CD8-positive, alpha-beta memory T cell (primary cell): ENCODE measurements around the gene FASTK. TPM values are rescaled to one million over a fixed set of nuclear protein-coding genes. Genes with fewer than 3 reads are reported as not detected.

ENCODE experiments used
- CTCF ChIA-PET: fragments of 350-600 bp; sonication (Branson Sonifier 250); formaldehyde crosslinking; loops from one replicate; lab custom pipeline; 2021; ENCODE audit warnings: antibody characterized with exemption; lab: Charles Lee
- POLR2A ChIA-PET: fragments of 350-600 bp; sonication (Branson Sonifier 250); formaldehyde crosslinking; loops from one replicate; lab custom pipeline; 2021; ENCODE audit warnings: antibody characterized with exemption; lab: Charles Lee
- DNase-seq, 5 donors: peaks; one replicate each; pipeline versions ENCODE4 v3.0.0 to v3.0.0-alpha.2; 2020 to 2022; ENCODE audit warnings: mixed read lengths in 1 of 5
- H3K27ac ChIP-seq: one replicate; pipeline ENCODE4 v1.7.0; 2013; ENCODE audit warnings: low read depth, mild to moderate bottlenecking, low read length, moderate library complexity
- H3K27me3 ChIP-seq: 2 replicates; pipeline ENCODE4 v1.7.0; 2013; ENCODE audit warnings: low read length, mild to moderate bottlenecking; ENCODE audit not compliant: insufficient read depth, poor library complexity, severe bottlenecking
- H3K36me3 ChIP-seq: 2 replicates; pipeline ENCODE4 v1.7.0; 2013; ENCODE audit warnings: mild to moderate bottlenecking, low read length, moderate library complexity; ENCODE audit not compliant: insufficient read depth
- H3K4me1 ChIP-seq: 2 replicates; pipeline ENCODE4 v1.7.0; 2013; ENCODE audit warnings: mild to moderate bottlenecking, low read length, moderate library complexity; ENCODE audit not compliant: insufficient read depth
- H3K4me3 ChIP-seq: 2 replicates; pipeline ENCODE4 v1.7.0; 2013; ENCODE audit warnings: mild to moderate bottlenecking, low read length
- H3K9me3 ChIP-seq: 2 replicates; pipeline ENCODE4 v1.7.0; 2013; ENCODE audit warnings: mild to moderate bottlenecking, low read length
- H3K27ac Mint-ChIP-seq, 8 donors: one replicate each; pipeline ENCODE4 v1.8.0; 2020 to 2021; ENCODE audit warnings: mixed read lengths in 8 of 8, mild to moderate bottlenecking in 6 of 8, inconsistent platforms in 3 of 8, moderate library complexity in 3 of 8
- H3K27me3 Mint-ChIP-seq, 2 donors: one replicate each; pipeline ENCODE4 v1.8.0; 2020 to 2021; ENCODE audit warnings: mixed read lengths in 2 of 2, mild to moderate bottlenecking in 1 of 2, moderate library complexity in 1 of 2
- H3K36me3 Mint-ChIP-seq, 3 donors: one replicate each; pipeline ENCODE4 v1.8.0; 2020 to 2021; ENCODE audit warnings: mixed read lengths in 3 of 3, inconsistent platforms in 1 of 3, mild to moderate bottlenecking in 1 of 3
- H3K4me1 Mint-ChIP-seq, 3 donors: one replicate each; pipeline ENCODE4 v1.8.0; 2020 to 2021; ENCODE audit warnings: mixed read lengths in 3 of 3, inconsistent platforms in 1 of 3, mild to moderate bottlenecking in 1 of 3
- H3K4me3 Mint-ChIP-seq, 7 donors: one replicate each; pipeline ENCODE4 v1.8.0; 2020 to 2021; ENCODE audit warnings: mixed read lengths in 7 of 7, mild to moderate bottlenecking in 6 of 7, moderate library complexity in 4 of 7, inconsistent platforms in 2 of 7
- H3K9me3 Mint-ChIP-seq, 5 donors: one replicate each; pipeline ENCODE4 v1.8.0; 2020 to 2022; ENCODE audit warnings: mixed read lengths in 5 of 5, mild to moderate bottlenecking in 3 of 5, moderate library complexity in 2 of 5, inconsistent platforms in 1 of 5
- polyA plus RNA-seq: library from polyadenylated mRNA; unstranded; fragments of 300-500 nt; fragmentation: Illumina TruSeq; gene quantifications from one replicate; pipeline ENCODE4 v1.2.3, GENCODE V29; 2021
- total RNA-seq, 2 experiments: library from RNA; stranded (reverse); gene quantifications; one replicate each; pipeline ENCODE4 v1.2.3, GENCODE V29; 2021

The FASTK gene
- total RNA-seq (10 to 100 TPM; 83.1 to 88.8 TPM), polyA plus RNA-seq (52.0 TPM)

DNA sequence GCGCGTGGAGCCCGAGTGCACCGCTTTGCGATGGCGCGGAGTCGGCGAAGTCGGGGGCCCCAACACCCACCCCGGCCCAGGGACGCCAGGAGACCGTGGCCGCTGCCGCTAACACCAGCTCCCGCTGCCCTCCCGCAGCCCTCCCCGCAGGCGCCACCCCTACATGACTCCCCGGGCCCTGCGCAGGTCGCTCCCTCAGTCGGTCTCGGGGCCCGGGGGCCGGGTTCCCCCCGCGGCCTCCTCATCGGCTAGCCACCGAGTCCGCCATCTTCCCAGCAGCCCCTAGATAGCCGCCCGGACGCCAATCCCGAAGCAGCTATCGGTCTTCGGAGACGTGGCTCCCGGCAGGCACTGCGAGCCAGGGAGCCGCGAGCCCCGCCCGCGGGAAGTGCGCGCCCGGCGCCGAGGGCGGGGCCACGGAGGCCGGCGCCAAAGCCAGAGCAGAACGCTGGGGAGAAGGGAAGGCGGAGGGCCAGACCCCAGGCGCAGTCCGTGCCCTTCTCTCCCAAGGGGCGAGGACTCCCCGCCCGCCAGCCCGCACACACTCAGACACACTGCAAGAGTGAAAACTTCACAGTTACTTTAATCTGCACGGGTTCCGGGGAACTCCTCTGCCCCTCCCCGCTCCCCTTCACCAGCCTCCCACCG, at the start of gene FASTK:
Gene FASTK (minus strand): TSS at position 288 of the 648 bp plus-strand sequence. CDS start 43 bp downstream, at position 245.
- Histone ChIP-seq H3K27me3 (no peaks in the 10 kb centered on the region), H3K27ac (peak within 1 kb of the TSS; percentile 89), H3K36me3 (no peaks in the 10 kb centered on the region), H3K4me1 (peaks cover 48% of the 10 kb centered on the region), H3K4me3 (peak within 1 kb of the TSS; percentile 92), H3K9me3 (no peaks in the 10 kb centered on the region)
- ChIA-PET POLR2A (interaction anchor here (0.6 to 1.4 kb wide), 8 partner anchors 9 to 67 kb away, joined by 3 to 10 read pairs (median 3); partner anchors contain the start of gene CDK5), CTCF (interaction anchor here (0.9 to 1.4 kb wide), 5 partner anchors 10 to 30 kb away, joined by 3 to 7 read pairs (median 3); no protein-coding TSS in a partner anchor)
- peak within 1 kb of the TSS; percentile 83 to 96 (median 87) for H3K4me3 Mint-ChIP-seq
- peaks cover 0 to 8% of the 10 kb centered on the region in 2 donors for H3K27me3 Mint-ChIP-seq
- peaks cover 29 to 66% (median 40%) of the 10 kb centered on the region in 3 donors for H3K4me1 Mint-ChIP-seq
- peak; percentile 83 to 93 (median 89) for DNase-seq
- H3K27ac Mint-ChIP-seq, result peak within 1 kb of the TSS; percentile 81 to 97 (median 92)
- H3K9me3 Mint-ChIP-seq, result no peaks in the 10 kb centered on the region
- peaks cover 0 to 33% (median 0%) of the 10 kb centered on the region in 3 donors for H3K36me3 Mint-ChIP-seq

DNA sequence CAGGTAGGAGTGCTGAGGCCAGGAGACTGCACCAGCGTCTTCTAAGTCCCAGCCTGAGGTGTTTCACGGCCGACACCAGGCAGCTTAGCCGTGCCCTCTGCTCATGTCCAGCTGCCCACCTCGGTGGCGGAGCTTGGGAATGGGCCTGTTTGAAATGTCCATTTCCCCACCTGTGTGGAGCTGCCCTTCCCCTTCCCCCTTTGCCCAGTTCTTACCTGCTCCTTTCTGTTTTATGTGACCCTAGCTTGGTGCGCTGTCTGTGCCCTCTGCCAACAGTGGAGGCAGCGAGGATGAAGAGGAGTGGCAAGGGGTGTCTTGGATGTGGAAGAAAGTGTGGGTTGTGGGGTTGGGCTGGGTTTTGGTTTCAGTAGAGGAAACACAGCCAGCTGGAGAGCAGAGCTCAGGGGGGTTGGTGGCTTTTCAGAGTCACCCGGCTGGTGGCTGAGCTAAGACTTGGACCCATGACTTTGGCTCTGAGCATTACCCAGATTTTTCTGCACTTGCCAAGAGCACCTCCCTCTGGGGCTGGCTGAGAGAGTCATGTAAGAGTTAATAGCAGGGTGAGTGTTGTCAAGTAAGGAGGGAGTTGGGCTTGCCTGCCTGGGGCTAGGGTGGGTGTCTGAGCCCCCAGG, 49.5 kb upstream of the FASTK start:
- no peak overlapping the region for H3K27ac ChIP-seq
- peak overlapping the region in 1 of 8 donors; percentile 73 for H3K27ac Mint-ChIP-seq
- no peaks in the 10 kb centered on the region for H3K9me3 Mint-ChIP-seq
- peaks cover 0 to 45% (median 6%) of the 10 kb centered on the region in 3 donors for H3K36me3 Mint-ChIP-seq
- H3K4me3 Mint-ChIP-seq, result no peak overlapping the region
- H3K27me3 ChIP-seq, result no peaks in the 10 kb centered on the region
- no peaks in the 10 kb centered on the region for H3K9me3 ChIP-seq
- ChIA-PET CTCF (interaction anchor here (1.1 kb wide), 2 partner anchors 19 to 232 kb away, joined by 4 read pairs; no protein-coding TSS in a partner anchor), POLR2A (no interaction called here)
- H3K4me3 ChIP-seq, result no peak overlapping the region
- no peaks in the 10 kb centered on the region for H3K4me1 Mint-ChIP-seq
- DNase-seq, result no peak
- H3K4me1 ChIP-seq, result no peaks in the 10 kb centered on the region
- no peaks in the 10 kb centered on the region for H3K27me3 Mint-ChIP-seq
- no peaks in the 10 kb centered on the region for H3K36me3 ChIP-seq

DNA sequence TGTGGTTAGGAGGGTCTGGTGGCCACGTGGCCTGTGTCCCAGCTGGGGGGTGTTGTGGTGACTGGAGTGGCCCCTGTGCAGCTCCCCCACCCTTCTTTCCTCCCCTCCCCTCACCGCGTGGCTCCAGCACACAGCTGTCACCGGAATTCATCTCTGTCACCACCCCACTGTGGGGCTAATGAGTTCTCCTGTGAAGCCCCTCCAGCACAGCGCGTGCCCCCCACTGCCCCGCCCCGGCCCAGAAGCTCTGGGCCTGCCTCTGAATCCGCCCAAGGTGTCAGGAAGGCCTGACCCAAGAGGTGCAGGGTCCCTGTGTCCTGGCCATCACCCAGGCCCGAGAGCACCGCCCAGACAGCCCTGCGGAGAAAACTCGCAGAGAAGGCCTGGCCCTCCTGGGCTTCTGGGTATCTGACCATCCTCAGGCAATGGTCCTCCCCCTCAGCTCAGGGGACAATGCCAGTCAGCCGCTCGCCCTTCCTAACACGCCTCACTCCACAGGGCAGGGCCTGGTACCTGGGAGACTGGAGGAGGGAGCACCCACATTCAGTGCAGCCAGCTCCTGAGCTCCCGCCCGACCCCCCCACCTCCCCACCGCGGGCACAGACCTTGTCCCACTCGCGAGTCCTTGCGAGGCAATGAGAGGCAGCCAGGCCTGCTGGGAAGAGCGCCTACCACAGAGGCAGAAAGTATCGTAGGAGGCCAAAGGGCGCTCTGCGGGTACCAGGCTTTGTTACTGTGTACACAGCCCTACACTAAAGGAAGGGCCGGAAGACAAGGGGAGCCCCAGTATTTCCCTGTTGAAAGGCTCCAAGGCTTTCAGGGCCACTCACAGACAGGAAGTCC, 48.7 kb upstream of the FASTK start:
- no peaks in the 10 kb centered on the region for H3K27me3 Mint-ChIP-seq
- DNase-seq, result no peak
- no peaks in the 10 kb centered on the region for H3K9me3 Mint-ChIP-seq
- no peak overlapping the region for H3K4me3 Mint-ChIP-seq
- no peaks in the 10 kb centered on the region for H3K9me3 ChIP-seq
- peaks cover 4% of the 10 kb centered on the region for H3K36me3 ChIP-seq
- H3K4me1 ChIP-seq, result no peaks in the 10 kb centered on the region
- H3K27ac ChIP-seq, result no peak overlapping the region
- no peak overlapping the region for H3K4me3 ChIP-seq
- no peak overlapping the region for H3K27ac Mint-ChIP-seq
- H3K36me3 Mint-ChIP-seq, result peaks cover 0 to 38% (median 5%) of the 10 kb centered on the region in 3 donors
- ChIA-PET CTCF (interaction anchor here (1.1 kb wide), 2 partner anchors 18 to 231 kb away, joined by 4 read pairs; no protein-coding TSS in a partner anchor), POLR2A (no interaction called here)
- H3K27me3 ChIP-seq, result no peaks in the 10 kb centered on the region
- H3K4me1 Mint-ChIP-seq, result no peaks in the 10 kb centered on the region

- DNase-seq, result no peak
- POLR2A ChIA-PET, result no interaction called here
- CTCF ChIA-PET, result interaction anchor here (1.2 kb wide), 1 partner anchor 41 kb away, joined by 3 read pairs; no protein-coding TSS in a partner anchor
- Histone ChIP-seq H3K4me3 (no peak overlapping the region), H3K27me3 (no peaks in the 10 kb centered on the region), H3K4me1 (no peaks in the 10 kb centered on the region), H3K27ac (no peak overlapping the region), H3K36me3 (peaks cover 5% of the 10 kb centered on the region), H3K9me3 (no peaks in the 10 kb centered on the region)
- H3K27ac Mint-ChIP-seq, result no peak overlapping the region
- no peak overlapping the region for H3K4me3 Mint-ChIP-seq
- H3K27me3 Mint-ChIP-seq, result no peaks in the 10 kb centered on the region
- H3K9me3 Mint-ChIP-seq, result no peaks in the 10 kb centered on the region
- peaks cover 3 to 6% (median 5%) of the 10 kb centered on the region in 3 donors for H3K4me1 Mint-ChIP-seq
- H3K36me3 Mint-ChIP-seq, result peaks cover 0 to 41% (median 5%) of the 10 kb centered on the region in 3 donors
Observed at GRCh38 chr7:151128716-151129115, 48.1 kb upstream of the FASTK start.

DNA sequence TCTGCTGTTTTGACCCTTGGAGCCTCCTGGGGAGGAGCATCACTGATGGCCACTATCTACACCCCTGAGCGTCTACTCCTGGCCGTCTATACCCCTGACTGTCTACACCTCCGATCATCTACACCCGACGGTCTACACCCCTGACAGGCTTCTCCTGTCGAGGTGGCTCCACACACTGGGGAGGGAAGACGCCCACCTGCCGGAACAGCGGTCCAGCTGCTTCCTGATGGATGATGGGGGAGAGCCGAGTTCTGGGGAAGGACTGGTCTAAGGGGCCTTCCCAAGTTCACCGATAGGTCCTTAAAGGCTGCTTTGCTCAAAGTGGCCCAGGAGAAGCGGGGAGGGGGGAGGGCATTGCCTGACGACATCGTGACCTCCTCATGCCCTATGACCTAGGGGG, 47.5 kb upstream of the FASTK start:
- Histone ChIP-seq H3K27me3 (no peaks in the 10 kb centered on the region), H3K4me3 (no peak overlapping the region), H3K9me3 (no peaks in the 10 kb centered on the region), H3K36me3 (peaks cover 5% of the 10 kb centered on the region), H3K4me1 (no peaks in the 10 kb centered on the region), H3K27ac (no peak overlapping the region)
- Mint-ChIP-seq H3K4me1 (peaks cover 5 to 7% (median 5%) of the 10 kb centered on the region in 3 donors), H3K9me3 (no peaks in the 10 kb centered on the region), H3K4me3 (no peak overlapping the region), H3K36me3 (peaks cover 0 to 43% (median 5%) of the 10 kb centered on the region in 3 donors), H3K27me3 (no peaks in the 10 kb centered on the region), H3K27ac (no peak overlapping the region)
- CTCF ChIA-PET, result interaction anchor here (1.2 kb wide), 1 partner anchor 42 kb away, joined by 3 read pairs; no protein-coding TSS in a partner anchor
- DNase-seq, result no peak
- POLR2A ChIA-PET, result no interaction called here

- no peaks in the 10 kb centered on the region for H3K9me3 ChIP-seq
- CTCF ChIA-PET, result no interaction called here
- POLR2A ChIA-PET, result no interaction called here
- Mint-ChIP-seq H3K27ac (no peak overlapping the region), H3K4me3 (peak overlapping the region in 1 of 7 donors; percentile 23), H3K9me3 (no peaks in the 10 kb centered on the region), H3K36me3 (peaks cover 0 to 40% (median 1%) of the 10 kb centered on the region in 3 donors), H3K27me3 (no peaks in the 10 kb centered on the region), H3K4me1 (peaks cover 5 to 7% (median 5%) of the 10 kb centered on the region in 3 donors)
- H3K36me3 ChIP-seq, result peaks cover 5% of the 10 kb centered on the region
- H3K27me3 ChIP-seq, result no peaks in the 10 kb centered on the region
- DNase-seq, result no peak
- H3K4me3 ChIP-seq, result no peak overlapping the region
- no peaks in the 10 kb centered on the region for H3K4me1 ChIP-seq
- no peak overlapping the region for H3K27ac ChIP-seq
Observed at GRCh38 chr7:151126491-151127137, 46.0 kb upstream of the FASTK start.

DNA sequence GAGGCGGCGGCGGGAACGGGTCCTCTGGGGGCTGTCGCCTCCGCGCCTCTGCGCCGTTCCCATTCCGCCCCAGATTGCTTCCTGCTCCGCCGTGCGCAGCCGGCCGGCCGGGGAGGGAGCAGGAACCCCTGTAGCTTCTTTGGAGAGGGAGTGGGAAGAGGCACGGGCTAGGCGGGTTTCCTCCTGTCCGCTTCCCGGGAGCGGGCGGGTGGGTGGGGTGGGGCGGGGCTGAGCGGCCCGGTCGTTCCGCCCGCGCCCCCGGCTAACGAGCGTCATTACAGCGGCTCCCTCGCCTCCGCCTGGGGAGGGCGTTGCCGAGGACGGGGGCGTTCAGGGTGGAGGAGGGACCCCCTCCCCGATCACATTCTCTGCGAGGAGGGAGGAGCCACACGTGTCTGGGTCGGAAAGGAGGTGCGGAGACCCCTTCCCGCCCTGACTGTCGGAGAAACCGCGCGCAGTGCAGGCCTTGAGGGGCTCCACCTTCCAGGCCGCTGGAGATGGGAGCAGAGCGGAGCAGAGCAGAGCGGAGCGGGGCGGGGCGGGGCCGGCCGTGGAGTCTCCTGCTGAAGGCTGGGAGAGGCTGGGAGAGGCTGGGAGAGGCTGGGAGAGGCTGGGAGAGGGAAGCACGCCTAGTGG, 45.4 kb upstream of the FASTK start:
- CTCF ChIA-PET, result no interaction called here
- H3K4me3 Mint-ChIP-seq, result no peak overlapping the region

More for the DNA sequence above, 45.4 kb upstream of the FASTK start:
- Histone ChIP-seq H3K27ac (no peak overlapping the region), H3K36me3 (peaks cover 5% of the 10 kb centered on the region), H3K4me1 (no peaks in the 10 kb centered on the region), H3K9me3 (no peaks in the 10 kb centered on the region), H3K27me3 (no peaks in the 10 kb centered on the region), H3K4me3 (no peak overlapping the region)
- Mint-ChIP-seq H3K27me3 (no peaks in the 10 kb centered on the region), H3K4me1 (peaks cover 5 to 7% (median 5%) of the 10 kb centered on the region in 3 donors), H3K9me3 (no peaks in the 10 kb centered on the region), H3K36me3 (peaks cover 0 to 40% (median 4%) of the 10 kb centered on the region in 3 donors), H3K27ac (no peak overlapping the region)
- DNase-seq, result no peak
- POLR2A ChIA-PET, result no interaction called here
